IPS DF 6.9 (cell line): ENCODE results near the gene BDKRB2.

Experiments used
- DNase-seq: peaks from one replicate; pipeline ENCODE4 v3.0.0-alpha.2; 2013; ENCODE audit warnings: low read depth, low spot score
- H3K27ac ChIP-seq: one replicate; pipeline ENCODE4 v1.5.1; 2013; ENCODE audit warnings: low read length, control low read depth
- H3K27me3 ChIP-seq: 2 replicates; pipeline ENCODE4 v1.6.1; 2013; ENCODE audit warnings: mild to moderate bottlenecking, low read length; ENCODE audit not compliant: control insufficient read depth, insufficient read depth
- H3K36me3 ChIP-seq: 2 replicates; pipeline ENCODE4 v1.6.1; 2013; ENCODE audit warnings: low read length; ENCODE audit not compliant: control insufficient read depth, insufficient read depth
- H3K4me1 ChIP-seq: 2 replicates; pipeline ENCODE4 v1.6.1; 2013; ENCODE audit warnings: low read length; ENCODE audit not compliant: control insufficient read depth, insufficient read depth
- H3K4me3 ChIP-seq: 2 replicates; pipeline ENCODE4 v1.5.1; 2013; ENCODE audit warnings: mild to moderate bottlenecking, low read length
- H3K9me3 ChIP-seq: 2 replicates; pipeline ENCODE4 v1.6.1; 2013; ENCODE audit warnings: low read length, inconsistent platforms; ENCODE audit not compliant: control insufficient read depth, insufficient read depth
- WGBS: extraction: QIAGEN DNeasy Blood & Tissue Kit; methylation state at CpG from one replicate; pipeline ENCODE4 v1.1.7; 2013; ENCODE audit warnings: mixed read lengths, missing lambda C conversion rate; ENCODE audit not compliant: insufficient read length, insufficient coverage; 5-methylcytosine and 5-hydroxymethylcytosine counted together

Gene BDKRB2

DNA sequence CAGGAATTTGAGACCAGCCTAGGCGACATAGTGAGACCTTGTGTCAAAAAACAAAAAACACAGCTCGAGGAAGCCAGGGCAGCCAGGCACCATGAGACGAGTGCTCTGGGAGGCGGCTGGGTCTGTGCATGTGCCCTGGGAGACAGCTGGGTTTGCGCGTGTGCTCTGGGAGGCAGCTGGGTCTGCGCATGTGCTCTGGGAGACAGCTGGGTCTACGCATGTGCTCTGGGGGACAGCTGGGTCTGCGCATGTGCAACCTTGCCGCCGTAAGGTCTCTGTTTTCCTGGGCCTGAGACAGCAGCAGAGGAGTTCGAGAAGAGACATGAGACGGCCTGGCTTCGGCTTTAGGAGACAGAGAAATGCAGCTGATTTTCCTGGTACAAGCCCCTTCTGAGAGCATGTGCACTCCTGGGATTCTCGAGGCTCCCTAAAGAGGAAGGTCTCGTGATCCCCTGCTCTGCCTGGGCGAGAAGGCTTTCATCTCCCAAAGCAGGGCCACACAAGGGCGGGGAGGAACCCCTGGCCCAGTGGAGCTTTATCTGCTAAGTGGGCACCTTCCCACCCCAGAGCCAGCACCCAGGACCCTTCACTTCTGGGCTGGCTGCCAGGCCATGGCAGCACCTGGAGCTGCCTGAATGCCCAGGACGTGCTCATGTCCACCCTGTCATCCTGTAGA, 47.8 kb downstream of the BDKRB2 start:
- no CpG with 5 or more reads among the region's 19 CpGs for whole genome bisulfite sequencing
- Histone ChIP-seq H3K4me1 (no peaks in the 10 kb centered on the region; the same call in 1 of the 2 replicates), H3K36me3 (no peaks in the 10 kb centered on the region), H3K27ac (no peak overlapping the region), H3K4me3 (no peak overlapping the region), H3K9me3 (no peaks in the 10 kb centered on the region), H3K27me3 (no peaks in the 10 kb centered on the region)
- DNase-seq: no peak

DNA sequence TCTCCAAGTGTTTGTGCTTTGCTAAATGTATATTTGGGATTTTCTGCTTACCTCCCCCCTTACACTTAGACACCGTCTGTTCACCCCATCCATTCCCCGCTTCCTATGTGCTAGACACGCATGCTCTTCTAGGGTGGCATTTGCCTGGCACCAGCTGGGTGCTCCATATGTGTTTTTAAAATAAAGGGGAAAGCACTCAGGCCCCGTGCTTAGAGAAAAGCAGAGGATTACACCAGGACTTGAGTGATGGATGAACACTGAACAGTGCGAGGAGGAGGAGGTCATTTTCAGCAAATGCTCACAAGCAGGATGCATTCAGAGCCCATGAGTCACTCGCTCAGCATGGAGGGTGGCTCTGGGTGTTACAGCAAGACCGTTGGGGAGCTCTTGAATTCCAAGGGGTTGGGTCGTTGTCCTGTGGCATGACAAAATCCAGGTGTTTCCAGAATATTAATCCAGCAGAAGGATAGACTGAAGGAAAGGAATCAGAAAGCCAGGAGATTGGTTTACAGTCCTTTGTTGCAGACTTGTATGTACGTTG, 48.4 kb downstream of the BDKRB2 start:
- H3K27ac ChIP-seq: no peak overlapping the region
- no CpG with 5 or more reads among the region's 9 CpGs for WGBS
- no peak for DNase-seq
- no peaks in the 10 kb centered on the region for H3K27me3 ChIP-seq
- no peaks in the 10 kb centered on the region for H3K36me3 ChIP-seq
- no peaks in the 10 kb centered on the region for H3K9me3 ChIP-seq
- no peak overlapping the region for H3K4me3 ChIP-seq
- no peaks in the 10 kb centered on the region; the same call in 1 of the 2 replicates for H3K4me1 ChIP-seq

- H3K36me3 ChIP-seq: no peaks in the 10 kb centered on the region
- H3K4me1 ChIP-seq: no peaks in the 10 kb centered on the region; the same call in 1 of the 2 replicates
- no peak for DNase-seq
- no peak overlapping the region for H3K27ac ChIP-seq
- no CpG with 5 or more reads among the region's 11 CpGs for WGBS
- no peaks in the 10 kb centered on the region for H3K9me3 ChIP-seq
- no peak overlapping the region for H3K4me3 ChIP-seq
- no peaks in the 10 kb centered on the region for H3K27me3 ChIP-seq
Measured at GRCh38 chr14:96254687-96255086, 50.0 kb downstream of the BDKRB2 start.

DNA sequence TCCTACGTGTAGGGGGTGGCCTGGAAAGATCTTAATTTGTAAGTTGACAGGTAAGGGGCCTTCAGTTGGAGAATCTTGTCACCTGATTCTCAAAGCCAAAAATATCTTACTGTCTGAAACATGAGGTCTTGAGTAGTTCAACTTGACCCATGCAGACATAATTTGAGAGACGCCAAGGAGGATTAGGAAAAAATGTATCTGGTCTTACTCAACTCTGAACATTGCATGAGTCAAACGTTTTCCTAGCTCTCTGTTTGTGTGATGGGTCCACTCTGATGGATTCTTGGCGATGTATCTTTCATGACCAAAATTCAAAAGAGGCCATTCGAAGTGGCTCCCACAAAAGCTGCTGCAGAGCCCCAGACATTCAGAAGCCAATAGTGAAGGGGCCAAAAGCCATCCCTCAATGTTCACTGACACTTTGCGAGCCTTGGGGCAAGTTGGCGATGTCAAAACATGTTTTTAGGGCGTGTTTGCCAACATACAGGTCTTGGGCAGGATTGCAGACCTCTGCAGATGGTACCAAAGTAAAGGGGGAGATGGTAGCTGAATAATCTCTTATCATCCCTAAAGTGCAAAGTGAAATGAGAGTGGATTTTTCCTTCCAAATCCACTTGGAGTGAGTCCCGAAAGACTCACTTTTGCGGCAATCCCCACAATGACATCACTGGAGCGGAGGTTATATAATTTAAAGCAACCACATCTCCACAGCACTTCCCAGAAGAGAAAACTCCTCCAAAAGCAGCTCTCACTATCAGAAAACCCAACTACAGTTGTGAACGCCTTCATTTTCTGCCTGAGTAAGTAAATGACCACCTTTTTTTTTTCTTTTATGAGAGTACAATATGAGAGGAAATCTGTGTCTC, 51.1 kb downstream of the BDKRB2 start, which contains the start of gene BDKRB1:
BDKRB1 (plus strand) TSS at position 710 of the 866 bp plus-strand sequence. CDS start 7,473 bp downstream, outside the sequence.
- no peak within 1 kb of the TSS for H3K27ac ChIP-seq

GRCh38 chr14:96256407-96256806, 51.8 kb downstream of the BDKRB2 start:
- no peaks in the 10 kb centered on the region for H3K4me1 ChIP-seq
- H3K36me3 ChIP-seq: no peaks in the 10 kb centered on the region
- WGBS: no CpG with 5 or more reads among the region's 4 CpGs
- H3K27me3 ChIP-seq: no peaks in the 10 kb centered on the region
- H3K4me3 ChIP-seq: no peak overlapping the region
- H3K9me3 ChIP-seq: no peaks in the 10 kb centered on the region
- DNase-seq: no peak
- H3K27ac ChIP-seq: no peak overlapping the region

More for the DNA sequence above, 51.1 kb downstream of the BDKRB2 start, which contains the start of gene BDKRB1:
- no peaks in the 10 kb centered on the region for H3K27me3 ChIP-seq
- no peaks in the 10 kb centered on the region for H3K36me3 ChIP-seq
- no peaks in the 10 kb centered on the region for H3K9me3 ChIP-seq
- no peak for DNase-seq
- no peaks in the 10 kb centered on the region; the same call in 1 of the 2 replicates for H3K4me1 ChIP-seq
- no CpG with 5 or more reads among the region's 12 CpGs for WGBS
- no peak within 1 kb of the TSS for H3K4me3 ChIP-seq

DNA sequence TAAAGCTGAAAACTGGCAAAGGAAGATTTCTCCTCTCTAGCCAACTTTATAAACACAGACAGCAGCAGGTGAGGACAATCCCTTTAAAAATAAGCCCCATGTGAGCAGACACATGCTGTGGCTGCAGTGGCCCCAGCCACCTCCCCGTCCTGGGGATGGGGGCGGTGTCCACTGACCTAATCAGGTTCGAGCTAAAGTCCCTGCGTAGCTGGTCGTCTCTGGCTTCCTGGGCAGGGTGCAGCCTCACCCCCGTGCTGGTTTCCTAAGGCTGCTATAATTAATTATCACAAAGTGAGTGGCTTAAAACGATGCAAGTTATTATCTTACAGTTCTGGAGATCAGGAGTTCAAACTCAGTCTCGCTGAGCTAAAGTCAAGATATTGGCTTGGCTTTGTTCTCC, 52.4 kb downstream of the BDKRB2 start:
- Histone ChIP-seq H3K4me1 (no peaks in the 10 kb centered on the region), H3K9me3 (no peaks in the 10 kb centered on the region), H3K36me3 (no peaks in the 10 kb centered on the region), H3K27ac (no peak overlapping the region), H3K27me3 (no peaks in the 10 kb centered on the region), H3K4me3 (no peak overlapping the region)
- no peak for DNase-seq
- no CpG with 5 or more reads among the region's 8 CpGs for WGBS

DNA sequence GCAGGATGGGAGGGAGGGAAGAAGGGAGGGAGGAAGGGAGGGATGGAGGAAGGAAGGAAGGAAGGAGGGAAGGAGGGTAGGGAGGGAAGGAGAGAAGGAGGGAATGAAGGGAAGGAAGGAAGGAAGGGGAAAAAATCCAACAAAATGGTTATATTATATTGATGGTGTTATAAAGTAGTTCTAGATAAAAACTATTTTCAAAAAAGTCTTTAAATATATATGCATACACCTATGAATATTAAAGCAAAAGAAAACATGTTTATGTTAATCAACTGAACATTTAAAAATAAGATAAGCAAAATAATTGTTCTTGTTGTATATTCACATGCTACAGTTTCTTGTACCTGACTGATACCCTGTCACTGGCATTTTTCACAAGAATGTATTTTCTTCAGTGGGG, 53.3 kb downstream of the BDKRB2 start:
- H3K27ac ChIP-seq: no peak overlapping the region
- no peak for DNase-seq
- no peaks in the 10 kb centered on the region for H3K4me1 ChIP-seq
- no peak overlapping the region for H3K4me3 ChIP-seq
- H3K36me3 ChIP-seq: no peaks in the 10 kb centered on the region
- H3K9me3 ChIP-seq: no peaks in the 10 kb centered on the region
- H3K27me3 ChIP-seq: no peaks in the 10 kb centered on the region

- no peak for DNase-seq
- no peaks in the 10 kb centered on the region for H3K4me1 ChIP-seq
- WGBS: no CpG with 5 or more reads among the region's 2 CpGs
- no peak overlapping the region for H3K27ac ChIP-seq
- H3K4me3 ChIP-seq: no peak overlapping the region
- H3K9me3 ChIP-seq: no peaks in the 10 kb centered on the region
- no peaks in the 10 kb centered on the region for H3K36me3 ChIP-seq
- no peaks in the 10 kb centered on the region for H3K27me3 ChIP-seq
Measured at GRCh38 chr14:96260341-96260821, 55.7 kb downstream of the BDKRB2 start.

GRCh38 chr14:96261053-96261452, 56.4 kb downstream of the BDKRB2 start:
- no peak overlapping the region for H3K27ac ChIP-seq
- H3K4me1 ChIP-seq: no peaks in the 10 kb centered on the region
- no peak overlapping the region for H3K4me3 ChIP-seq
- no peaks in the 10 kb centered on the region for H3K36me3 ChIP-seq
- no peak for DNase-seq
- H3K27me3 ChIP-seq: no peaks in the 10 kb centered on the region
- H3K9me3 ChIP-seq: no peaks in the 10 kb centered on the region
- no CpG with 5 or more reads among the region's 5 CpGs for WGBS

DNA sequence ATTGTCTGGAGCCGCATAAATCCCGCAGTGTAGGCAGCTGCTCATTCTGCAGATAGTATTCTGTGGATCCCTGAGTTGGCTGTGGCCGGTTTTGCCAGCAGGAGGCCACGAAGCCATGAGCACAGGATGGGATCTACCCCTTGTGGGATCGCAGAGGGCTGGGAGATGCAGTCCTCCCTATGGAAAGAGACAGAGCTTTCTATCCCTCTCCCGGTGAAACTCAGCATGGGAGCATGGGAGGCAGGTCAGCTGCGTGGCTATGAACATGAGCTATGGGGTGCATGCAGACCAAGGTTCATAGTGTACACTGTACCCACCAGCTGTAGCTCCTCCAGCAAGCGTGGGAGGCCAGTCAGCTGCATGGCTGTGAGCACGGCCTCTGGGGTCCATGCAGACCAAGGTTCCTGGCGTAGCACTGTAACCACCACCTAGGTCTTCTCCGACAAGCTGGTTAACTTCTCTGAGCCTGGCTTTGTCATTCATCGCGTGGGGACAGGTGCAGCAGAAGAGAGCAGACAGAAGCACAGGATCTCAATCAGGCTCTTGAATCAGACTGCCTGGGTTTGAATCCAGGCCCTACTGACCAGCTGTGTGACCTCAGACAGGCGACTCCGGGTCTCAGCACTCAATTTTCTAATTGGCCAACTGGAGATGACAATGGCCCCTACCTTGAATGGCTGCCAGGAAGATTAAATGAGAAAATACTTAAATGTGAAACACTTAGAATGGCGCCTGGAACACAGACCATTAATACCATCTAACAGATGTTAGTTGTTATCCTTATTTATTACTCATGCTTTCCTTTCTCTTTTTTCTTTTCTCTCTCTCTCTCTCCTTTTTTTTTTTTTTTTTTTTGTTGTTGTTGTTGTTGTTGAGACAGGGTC, 57.4 kb downstream of the BDKRB2 start:
- no CpG with 5 or more reads among the region's 16 CpGs for WGBS
- Histone ChIP-seq H3K27me3 (no peaks in the 10 kb centered on the region), H3K36me3 (no peaks in the 10 kb centered on the region), H3K9me3 (no peaks in the 10 kb centered on the region), H3K27ac (no peak overlapping the region), H3K4me1 (no peaks in the 10 kb centered on the region), H3K4me3 (no peak overlapping the region)
- no peak for DNase-seq
